HG02885 (cell line): ENCODE measurements around the gene KLHL14.

Experiments
- ATAC-seq: cut with Tn5 transposase; IDR thresholded peaks from one replicate; pipeline ENCODE4 v1.9.1; 2021; ENCODE audit warnings: mild to moderate bottlenecking; ENCODE audit not compliant: unreplicated experiment, poor library complexity

The KLHL14 gene

DNA sequence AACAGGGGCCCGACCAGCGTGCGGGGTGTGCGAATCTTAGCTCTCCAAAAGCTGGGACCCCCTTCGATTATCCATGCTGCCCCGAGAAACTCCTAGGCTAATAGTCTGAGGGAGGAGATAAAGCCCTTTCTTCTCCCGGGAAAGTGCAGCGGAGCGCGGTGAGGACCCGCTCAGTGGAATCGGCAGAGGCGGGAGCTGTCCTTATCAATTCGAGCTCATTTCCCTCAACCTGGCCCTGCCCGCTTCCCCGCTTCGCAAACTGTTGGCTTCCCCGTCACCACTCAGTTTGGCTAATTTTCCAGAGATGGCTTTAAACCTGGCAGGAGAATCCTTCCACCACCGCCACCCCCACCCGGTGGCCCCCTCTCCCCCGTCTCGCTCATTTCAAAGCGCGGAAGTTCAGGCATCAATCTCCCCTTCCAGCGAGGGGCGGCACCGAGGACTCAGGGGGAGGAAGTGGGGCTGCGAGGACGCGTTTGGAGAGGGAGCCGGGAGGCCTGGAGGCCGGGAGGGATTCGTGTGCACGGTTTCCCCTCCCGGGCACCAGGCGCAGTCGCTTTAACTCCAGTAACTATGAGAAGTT is 1.6 kb downstream of the KLHL14 start:
- ATAC-seq, result no peak

DNA sequence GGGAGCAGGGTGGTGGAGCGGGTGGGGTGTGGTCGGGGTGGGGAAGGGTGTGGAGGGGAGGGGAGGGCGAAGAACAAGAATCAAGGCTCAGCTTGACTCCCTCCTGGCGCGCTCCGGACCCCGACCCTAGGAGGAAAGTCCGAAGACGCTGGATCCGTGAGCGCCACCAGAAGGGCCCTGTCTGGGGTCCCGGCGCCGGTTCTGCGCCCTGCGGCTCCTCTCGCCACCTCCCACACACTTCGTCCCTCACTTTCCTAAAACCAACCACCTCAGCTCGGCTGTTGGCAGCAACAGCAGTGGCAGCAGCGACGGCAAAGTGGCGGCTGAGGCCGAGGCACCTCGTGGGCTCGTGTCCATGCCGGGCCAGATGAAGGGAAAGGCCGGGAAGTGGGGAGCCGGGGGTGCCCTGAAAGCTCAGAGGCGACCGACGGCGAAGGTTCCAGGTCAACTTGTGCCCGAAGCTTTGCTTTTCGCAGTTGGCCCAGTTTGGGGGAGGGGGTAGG is 2.1 kb downstream of the KLHL14 start:
- no peak for ATAC-seq

DNA sequence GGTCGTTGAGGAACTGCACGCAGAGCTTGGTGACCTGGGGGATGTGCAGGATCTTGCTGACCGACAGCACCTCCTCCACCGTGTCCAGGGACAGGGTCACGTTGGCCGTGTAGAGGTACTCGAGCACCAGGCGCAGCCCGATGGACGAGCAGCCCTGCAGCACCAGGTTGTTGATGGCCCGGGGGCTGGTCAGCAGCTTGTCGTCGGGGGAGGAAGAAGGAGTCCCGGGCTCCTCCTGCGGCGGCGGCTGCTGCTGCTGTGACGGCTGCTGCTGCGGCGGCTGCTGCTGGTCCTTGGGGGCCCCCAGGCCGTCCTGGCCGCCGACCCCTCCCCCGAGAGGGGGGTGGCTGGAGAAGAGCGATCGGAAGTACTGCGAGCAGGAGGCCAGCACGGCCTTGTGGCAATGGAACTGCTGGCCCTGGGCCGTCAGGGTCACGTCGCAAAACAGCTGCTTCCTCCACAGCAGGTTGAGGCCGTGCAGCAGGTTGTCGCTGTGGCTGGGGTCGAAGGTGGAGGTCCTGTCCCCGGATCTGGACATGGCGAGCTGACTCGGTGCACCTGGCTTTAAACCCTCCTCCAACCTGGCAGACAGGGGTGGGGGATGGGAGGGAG is 2.7 kb downstream of the KLHL14 start:
- ATAC-seq, result no peak

DNA sequence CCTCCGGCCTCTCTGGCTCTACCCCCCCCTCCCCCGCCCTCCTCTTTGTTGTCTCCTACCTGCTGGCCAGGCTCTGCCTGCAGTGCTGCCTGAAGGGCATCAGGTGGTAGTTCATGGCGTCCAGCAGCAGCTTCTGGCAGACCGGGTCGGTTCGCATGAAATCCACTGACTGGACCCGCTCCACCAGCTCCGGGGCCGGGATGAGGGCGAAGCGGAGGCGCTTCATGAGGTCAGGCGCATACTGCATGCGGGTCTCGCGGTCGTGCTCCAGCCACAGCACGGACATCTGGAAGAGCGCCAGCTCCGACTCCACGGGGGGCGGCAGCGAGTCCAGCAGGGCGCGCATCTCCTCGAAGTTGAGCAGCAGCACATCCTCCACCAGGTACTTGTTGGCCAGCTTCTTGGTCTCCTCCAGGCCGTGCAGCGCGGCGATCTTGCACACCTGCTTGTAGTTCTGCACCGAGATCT is 3.2 kb downstream of the KLHL14 start:
- ATAC-seq, result no peak

DNA sequence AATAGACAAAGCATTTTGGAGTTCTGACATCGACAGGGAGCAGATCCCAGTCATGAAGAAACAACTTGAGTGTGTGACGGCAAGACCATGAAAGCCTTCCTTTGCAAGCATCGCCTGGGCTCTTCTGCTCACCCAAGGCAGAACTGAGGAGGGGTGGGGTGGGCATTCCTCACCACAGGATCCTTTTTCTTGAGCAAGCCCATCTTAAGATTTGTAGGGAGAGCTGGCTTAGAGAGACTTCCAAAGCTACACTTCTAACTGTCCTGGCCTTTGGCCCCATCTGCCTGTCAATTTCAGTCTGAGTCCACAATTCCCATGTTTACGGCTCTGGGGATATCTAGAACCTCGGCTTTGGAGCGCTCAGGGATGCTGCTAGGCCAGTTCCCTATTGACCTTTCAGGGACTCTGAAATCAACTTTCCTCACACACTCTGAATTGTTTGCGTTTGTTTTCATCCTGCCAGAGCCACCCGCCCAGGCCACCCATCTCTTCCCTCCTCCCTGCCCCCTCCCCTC is 3.7 kb downstream of the KLHL14 start:
- ATAC-seq, result no peak

DNA sequence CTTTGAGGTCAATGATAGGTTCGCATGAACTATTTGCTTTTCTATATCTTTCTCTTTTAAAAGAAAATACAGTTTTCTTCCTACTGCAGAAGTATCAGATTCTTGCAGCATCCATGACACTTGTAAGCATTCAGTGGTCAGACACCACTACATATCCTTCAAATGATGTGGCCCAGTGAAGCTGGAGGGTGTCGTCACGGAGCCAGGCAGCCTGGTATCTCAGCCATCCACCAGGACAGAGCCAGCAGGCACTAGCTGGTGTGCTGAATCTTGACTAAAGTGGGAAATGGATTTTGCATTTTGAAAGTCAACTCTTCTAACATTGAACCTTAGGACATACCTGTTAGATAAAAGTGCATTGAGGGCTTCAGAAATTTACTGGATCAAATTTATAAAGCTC is 5.4 kb downstream of the KLHL14 start:
- no peak for ATAC-seq

DNA sequence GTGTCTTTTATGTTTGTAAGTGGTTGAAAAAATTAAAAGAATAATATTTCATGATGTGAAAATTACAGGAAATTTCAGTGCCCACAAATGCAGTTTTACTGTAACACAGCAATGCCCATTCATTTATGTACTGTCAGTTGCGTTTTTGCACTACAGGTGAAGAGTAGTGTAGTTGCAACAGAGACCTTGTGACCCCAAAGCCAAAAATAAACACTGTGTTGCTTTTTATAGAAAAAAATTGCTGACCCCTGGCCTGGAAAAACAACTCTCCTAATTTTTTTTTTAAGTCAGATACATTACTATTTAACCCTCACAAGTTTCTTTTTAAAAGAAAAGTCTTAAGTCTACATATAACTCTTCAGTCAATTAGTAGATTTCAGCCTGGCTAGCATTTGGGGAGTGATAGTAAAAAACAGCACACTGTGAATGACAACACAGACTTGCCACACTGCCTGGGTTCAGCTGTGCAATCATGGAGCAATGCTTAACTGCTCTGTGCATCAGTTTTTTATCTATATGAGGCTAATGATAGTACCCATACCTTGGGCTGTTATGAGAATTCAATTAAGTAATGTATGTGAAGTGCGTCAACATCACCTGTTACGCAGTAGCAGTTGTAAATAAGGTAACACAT is 8.1 kb downstream of the KLHL14 start:
- ATAC-seq, result no peak

DNA sequence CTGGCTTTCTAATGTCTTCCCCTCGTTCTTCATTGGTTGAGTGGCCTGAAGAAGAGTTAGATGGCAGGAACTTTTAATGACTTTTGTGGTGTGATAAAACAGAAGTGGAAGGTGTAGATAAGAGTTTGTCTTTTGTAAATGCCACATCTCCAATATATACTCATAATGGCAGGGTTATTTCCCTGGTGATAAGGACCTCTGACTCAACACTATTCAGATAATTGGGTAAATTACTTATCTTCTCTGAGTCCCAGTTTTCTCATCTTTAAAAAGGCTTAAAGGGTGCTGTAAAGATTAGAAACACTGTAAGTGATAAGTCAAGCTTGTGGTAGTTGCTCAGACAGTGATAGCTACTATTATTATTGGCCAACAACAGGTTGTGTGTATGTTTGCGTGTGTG is 9.5 kb downstream of the KLHL14 start:
- ATAC-seq, result no peak

DNA sequence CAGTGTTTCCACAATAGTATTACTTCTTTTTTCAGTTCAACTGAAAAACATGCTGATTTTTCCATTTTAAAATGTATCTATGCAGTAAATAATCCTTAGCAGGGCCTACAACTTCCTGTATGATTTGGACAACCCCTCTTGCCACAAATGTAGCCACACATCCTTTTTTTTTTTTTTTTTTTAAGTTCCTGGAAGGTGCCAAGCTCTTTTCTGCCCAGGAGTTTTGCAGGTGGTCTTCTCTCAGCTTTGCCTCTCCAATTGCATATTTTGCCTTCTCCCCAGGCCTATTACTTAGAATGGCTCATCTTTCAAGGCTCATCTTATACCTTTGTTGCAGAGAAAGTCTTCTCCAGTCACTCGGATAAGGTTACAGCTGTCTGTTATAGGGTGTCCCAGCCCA is 11.6 kb downstream of the KLHL14 start:
- ATAC-seq, result no peak

DNA sequence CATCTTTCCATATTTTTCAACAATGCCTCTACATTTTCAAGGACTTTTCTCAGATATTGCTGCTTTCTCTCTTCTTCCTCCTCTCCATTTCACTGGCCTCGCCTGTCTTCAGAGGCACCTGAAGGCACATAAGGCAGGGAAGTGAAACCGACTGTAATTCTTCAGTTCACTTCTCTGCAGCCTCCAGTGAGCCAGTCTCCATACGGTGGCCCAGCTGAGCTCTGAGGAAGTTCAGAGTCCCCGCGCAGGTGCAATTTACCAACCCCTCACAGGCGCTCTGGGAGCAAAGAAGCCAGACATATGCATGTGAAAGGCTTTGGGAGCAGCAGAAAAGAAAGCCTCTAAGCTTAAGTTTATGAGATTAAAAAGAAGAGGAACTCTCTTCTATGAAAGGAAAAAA is 12.4 kb downstream of the KLHL14 start:
- peak; percentile 100 for ATAC-seq

DNA sequence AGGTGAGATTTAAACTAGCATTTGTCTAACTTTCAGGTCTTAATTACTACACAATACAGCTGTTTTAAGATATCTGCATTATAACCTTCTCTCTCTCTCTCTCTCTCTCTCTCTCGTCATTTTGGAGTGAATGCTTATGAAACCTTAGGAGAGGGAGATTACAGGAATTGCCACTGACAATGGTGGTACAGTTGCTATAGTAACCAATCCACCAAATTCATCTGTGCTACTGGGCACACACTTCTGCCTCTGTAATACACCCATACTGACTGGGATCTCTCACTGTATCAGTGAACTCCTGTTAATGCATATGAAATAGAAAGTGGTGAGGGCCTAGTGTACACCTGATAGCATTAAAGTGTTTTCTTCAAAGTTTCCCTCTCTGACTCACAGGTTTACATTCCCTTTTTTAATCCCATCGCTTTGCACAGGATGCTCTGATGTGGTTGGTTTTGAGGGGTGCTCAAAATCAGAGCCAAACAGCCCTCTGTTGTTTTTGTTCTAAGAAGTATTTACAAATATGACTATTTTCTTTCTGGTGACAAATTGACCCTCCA is 13.1 kb downstream of the KLHL14 start:
- ATAC-seq, result no peak

DNA sequence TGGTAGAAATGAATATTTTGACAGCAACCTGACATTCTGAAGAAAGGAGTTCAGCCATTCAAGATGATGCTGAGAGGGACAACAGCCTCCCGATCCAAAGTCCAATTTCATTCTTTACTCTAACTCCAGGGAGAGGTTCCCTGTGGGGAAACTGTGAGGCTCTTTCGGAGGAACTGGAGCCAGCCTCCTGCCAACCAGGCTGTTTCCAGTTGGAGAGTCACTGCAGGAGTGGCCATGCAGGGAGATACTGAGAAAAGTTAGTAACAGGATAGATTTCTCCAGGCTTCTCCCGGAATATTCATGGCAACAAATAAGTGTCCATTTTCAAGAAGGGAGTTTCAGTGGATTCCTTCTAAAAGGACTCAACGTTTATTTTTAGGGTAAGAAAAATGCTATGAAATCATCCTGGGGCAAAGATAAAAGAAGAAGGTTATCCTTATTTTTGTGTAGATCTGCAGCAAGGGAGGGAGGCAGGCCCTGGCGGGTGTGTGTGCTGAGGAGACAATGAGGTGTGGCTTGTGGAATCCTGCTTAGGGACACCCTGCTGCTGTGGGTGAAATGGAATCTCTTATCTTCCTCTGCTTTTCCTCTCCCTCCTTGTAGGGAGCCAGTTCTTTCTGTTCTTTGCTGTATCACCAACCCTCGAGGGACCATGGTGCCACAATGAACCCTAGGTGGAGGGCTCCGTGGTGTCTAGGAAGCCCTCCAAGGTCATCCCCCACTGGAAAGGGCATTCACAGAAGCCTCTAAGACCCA is 18.1 kb downstream of the KLHL14 start:
- ATAC-seq, result no peak

DNA sequence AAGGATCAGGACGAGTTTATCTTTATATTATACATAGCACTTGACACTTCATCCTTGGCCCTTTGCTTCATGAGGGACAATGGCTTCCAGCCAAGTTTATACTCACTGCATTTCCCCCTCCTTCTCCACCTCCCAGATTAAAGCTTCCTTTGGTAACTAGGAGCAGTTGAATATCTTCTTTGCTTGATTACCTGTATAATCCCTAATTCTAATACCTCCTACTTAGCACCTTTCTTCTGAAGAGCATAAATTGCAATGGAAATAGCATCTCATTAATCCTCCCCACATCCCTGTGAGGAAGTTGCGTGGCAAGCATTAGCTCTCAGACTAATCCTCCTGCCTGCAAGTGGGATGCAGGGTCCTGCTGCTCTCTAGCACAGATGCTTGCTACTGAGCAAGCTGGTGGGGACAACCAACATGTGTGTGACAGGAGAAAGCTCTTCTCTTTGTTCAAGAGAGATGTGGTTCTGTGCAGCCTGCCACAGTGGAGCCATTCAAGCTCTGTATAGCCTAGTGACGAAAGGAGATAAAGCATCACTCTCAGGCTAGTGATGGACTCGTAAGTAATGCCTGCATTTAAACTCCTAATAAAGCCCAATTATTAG is 19.1 kb downstream of the KLHL14 start:
- no peak for ATAC-seq

DNA sequence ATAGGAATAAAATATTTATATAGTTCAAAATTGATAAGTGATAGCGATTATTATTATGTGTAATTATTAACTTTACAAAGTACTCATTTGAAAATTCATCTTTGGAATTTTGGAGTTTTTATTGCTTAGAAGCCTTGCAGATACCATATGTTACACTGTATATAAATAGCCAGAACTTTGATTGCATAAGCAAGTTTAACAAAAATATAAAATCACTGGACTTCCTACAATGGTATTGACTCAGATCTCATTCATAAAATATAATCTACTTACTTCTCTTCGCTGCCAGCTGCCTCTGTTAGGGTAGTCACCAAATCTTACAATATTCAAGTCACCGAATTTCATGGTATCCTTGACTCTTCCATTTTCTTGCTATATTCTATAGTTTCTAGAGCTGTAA is 22.5 kb downstream of the KLHL14 start:
- no peak for ATAC-seq

DNA sequence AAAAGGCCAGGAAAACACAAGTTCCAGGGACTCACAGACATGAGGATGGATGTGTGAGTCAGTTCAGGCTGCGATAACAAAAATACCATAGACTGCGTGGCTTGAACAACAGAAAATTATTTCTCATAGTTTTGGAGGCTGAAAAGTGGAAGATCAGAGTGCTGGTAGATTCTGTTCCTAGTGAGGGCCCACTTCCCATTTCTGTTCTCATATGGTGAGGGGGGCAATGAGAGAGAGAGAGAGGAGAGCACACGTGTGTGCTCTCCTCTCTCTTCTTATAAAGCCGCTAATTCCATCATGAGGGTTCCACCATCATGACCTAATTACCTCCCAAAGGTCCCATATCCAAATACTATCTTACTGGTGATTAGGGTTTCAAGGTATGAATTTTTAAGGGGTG is 23.0 kb downstream of the KLHL14 start:
- ATAC-seq, result no peak

DNA sequence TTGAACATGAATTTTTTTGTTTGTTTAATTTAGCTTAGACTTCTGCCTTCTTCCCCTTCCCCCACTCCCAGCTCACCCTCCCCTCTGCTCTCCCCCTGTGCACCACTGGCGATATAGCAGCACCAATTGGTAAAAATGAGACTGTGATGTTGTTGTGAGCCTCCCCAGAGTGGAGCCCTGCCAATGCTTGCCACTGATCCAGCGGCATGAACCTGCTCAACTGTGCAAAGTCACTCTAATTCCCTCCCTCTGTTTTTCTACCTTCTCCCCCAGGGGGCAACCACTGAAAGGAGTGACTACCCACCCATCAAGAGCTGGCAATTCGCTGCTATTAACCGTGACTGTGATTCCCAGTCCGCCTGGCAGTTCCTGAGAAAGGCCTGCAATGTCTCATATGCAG is 30.2 kb downstream of the KLHL14 start:
- no peak for ATAC-seq

DNA sequence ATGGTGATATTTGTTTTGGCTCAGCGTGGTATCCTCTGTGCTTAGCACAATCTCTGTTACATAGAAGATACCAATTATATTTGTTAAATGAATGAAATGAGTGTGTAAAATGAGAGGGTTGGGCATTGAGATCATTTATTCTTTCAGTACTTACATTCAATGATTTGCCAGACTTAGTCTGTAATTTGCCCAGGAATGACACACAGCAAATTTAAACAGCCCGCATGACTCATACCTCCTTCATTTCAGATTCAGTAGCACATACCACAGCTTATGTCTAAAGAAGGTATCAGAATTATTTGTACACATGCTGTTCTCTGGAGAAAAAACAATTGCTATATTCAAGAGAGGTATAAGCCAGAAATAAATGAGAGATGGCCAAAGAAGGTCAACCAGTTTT is 37.0 kb downstream of the KLHL14 start:
- no peak for ATAC-seq

DNA sequence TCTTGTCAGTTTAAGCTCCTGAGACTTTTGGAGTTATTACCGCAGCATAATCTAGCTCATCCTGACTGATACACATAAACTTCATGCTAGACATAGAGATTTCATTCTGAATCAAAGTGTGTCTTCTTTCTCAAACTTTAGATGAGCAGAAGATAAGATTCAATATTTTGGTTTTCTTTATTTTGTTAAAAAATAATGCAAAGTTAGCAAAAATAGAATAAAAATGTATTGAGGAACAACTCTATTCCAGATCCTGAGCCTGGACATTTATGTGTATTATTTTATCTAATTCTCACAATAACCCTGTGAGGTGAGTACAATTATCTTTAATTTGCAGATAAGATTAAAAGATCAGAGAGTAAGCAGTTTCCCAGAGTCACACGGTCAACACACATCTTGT is 38.4 kb downstream of the KLHL14 start:
- no peak for ATAC-seq

DNA sequence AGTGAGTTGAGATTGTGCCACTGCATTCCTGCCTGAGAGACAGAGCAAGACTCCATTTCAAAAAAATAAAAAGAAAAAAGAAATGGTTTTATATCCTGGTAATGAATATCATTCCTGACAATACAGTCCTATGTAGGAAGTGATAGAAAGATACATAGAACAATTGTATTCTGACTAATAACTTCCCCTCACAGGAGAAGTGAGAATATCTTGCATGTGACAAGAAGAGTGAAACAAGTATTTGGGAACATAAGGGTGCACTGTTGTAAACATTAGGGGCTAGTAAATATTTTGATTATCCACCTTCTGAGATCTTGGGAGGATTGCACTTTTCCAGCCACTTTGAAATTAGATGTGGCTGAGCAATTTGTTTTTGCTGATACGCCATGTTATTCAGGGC is 40.7 kb downstream of the KLHL14 start:
- ATAC-seq, result no peak

DNA sequence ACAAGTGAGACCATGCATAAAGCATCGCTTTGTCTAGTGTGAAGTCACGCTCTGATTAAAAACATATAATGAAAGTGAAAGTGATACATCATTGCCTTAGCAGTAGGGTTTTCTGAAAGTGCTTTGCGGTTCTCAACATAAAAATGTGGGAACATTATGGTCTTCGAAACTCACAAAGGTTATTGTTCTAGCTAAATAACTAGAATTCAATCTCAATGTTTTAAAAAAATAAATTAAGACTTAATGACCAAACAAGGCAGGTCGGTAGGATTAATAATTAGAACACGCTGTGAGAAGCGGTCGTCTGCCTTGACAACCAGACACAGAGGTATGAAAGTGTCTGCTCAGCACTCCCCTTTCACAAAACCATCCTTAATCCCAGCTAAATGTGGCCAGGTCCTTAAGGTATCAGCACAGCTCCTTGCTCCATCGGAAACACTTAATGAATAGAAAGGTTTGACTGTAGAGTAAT is 42.2 kb downstream of the KLHL14 start:
- ATAC-seq, result peak; percentile 99
